ENCODE measurements around the gene WDR27. TPM values are rescaled to one million over a fixed set of nuclear protein-coding genes. Genes with fewer than 3 reads are reported as not detected.

The WDR27 gene
- polyA plus RNA-seq, 4 donors: 9.7 to 62.2 (median 14.7) TPM

GRCh38 chr6:169533301-169534038, 168.4 kb downstream of the WDR27 start:
- FAIRE-seq: no peak
- Histone ChIP-seq H3K27me3 (ENCODE audit: control insufficient read depth in 3 of 3, insufficient read depth in 3 of 3, low read length in 3 of 3) (no peaks in the 10 kb centered on the region), H3K27ac (ENCODE audit: low read depth in 1 of 3, low read length in 2 of 3) (no peak overlapping the region), H3K4me3 (ENCODE audit: low read depth in 1 of 3, low read length in 3 of 3) (no peak overlapping the region), H3K36me3 (ENCODE audit: control insufficient read depth in 3 of 3, insufficient read depth in 2 of 3, low read depth in 1 of 3, low read length in 3 of 3) (no peaks in the 10 kb centered on the region), H3K4me1 (ENCODE audit: control insufficient read depth in 3 of 3, insufficient read depth in 2 of 3, low read depth in 1 of 3, low read length in 2 of 3) (no peaks in the 10 kb centered on the region), H3K9me3 (ENCODE audit: control insufficient read depth in 2 of 2, insufficient read depth in 1 of 2, low read depth in 1 of 2, low read length in 1 of 2) (peaks cover 0 to 13% of the 10 kb centered on the region in 2 donors)
- 96 to 99% (median 97%) methylated on average over 6 of the region's 6 CpGs for WGBS, 3 donors
- no peak for DNase-seq

- H3K9me3 ChIP-seq (ENCODE audit: control insufficient read depth in 2 of 2, insufficient read depth in 1 of 2, low read depth in 1 of 2, low read length in 1 of 2): peaks cover 0 to 8% of the 10 kb centered on the region in 2 donors
- DNase-seq: peak in 1 of 2 donors; percentile 8
- no peaks in the 10 kb centered on the region for H3K4me1 ChIP-seq (ENCODE audit: control insufficient read depth in 3 of 3, insufficient read depth in 2 of 3, low read depth in 1 of 3, low read length in 2 of 3)
- peak overlapping the region in 1 of 3 donors; percentile 51 for H3K27ac ChIP-seq (ENCODE audit: low read depth in 1 of 3, low read length in 2 of 3)
- no peaks in the 10 kb centered on the region for H3K27me3 ChIP-seq (ENCODE audit: control insufficient read depth in 3 of 3, insufficient read depth in 3 of 3, low read length in 3 of 3)
- 72 to 82% (median 81%) methylated on average over 1 of the region's 1 CpG for WGBS, 3 donors
- no peak for FAIRE-seq
- no peaks in the 10 kb centered on the region for H3K36me3 ChIP-seq (ENCODE audit: control insufficient read depth in 3 of 3, insufficient read depth in 2 of 3, low read depth in 1 of 3, low read length in 3 of 3)
- H3K4me3 ChIP-seq (ENCODE audit: low read depth in 1 of 3, low read length in 3 of 3): no peak overlapping the region
Measured at GRCh38 chr6:169530752-169531123, 171.1 kb downstream of the WDR27 start.

- 68 to 81% (median 71%) methylated on average over 13 of the region's 13 CpGs for WGBS, 3 donors
- Histone ChIP-seq H3K4me3 (ENCODE audit: low read depth in 1 of 3, low read length in 3 of 3) (no peak overlapping the region), H3K4me1 (ENCODE audit: control insufficient read depth in 3 of 3, insufficient read depth in 2 of 3, low read depth in 1 of 3, low read length in 2 of 3) (no peaks in the 10 kb centered on the region), H3K27ac (ENCODE audit: low read depth in 1 of 3, low read length in 2 of 3) (peak overlapping the region in 1 of 3 donors; percentile 51), H3K36me3 (ENCODE audit: control insufficient read depth in 3 of 3, insufficient read depth in 2 of 3, low read depth in 1 of 3, low read length in 3 of 3) (no peaks in the 10 kb centered on the region), H3K9me3 (ENCODE audit: control insufficient read depth in 2 of 2, insufficient read depth in 1 of 2, low read depth in 1 of 2, low read length in 1 of 2) (peaks cover 0 to 8% of the 10 kb centered on the region in 2 donors), H3K27me3 (ENCODE audit: control insufficient read depth in 3 of 3, insufficient read depth in 3 of 3, low read length in 3 of 3) (no peaks in the 10 kb centered on the region)
- FAIRE-seq (no peak), DNase-seq (no peak)
Measured at GRCh38 chr6:169529931-169530751, 171.7 kb downstream of the WDR27 start.

- H3K27me3 ChIP-seq (ENCODE audit: control insufficient read depth in 3 of 3, insufficient read depth in 3 of 3, low read length in 3 of 3): no peaks in the 10 kb centered on the region
- H3K27ac ChIP-seq (ENCODE audit: low read depth in 1 of 3, low read length in 2 of 3): no peak overlapping the region
- 94 to 100% (median 96%) methylated on average over 3 of the region's 3 CpGs for WGBS, 3 donors
- H3K4me1 ChIP-seq (ENCODE audit: control insufficient read depth in 3 of 3, insufficient read depth in 2 of 3, low read depth in 1 of 3, low read length in 2 of 3): no peaks in the 10 kb centered on the region
- no peaks in the 10 kb centered on the region for H3K36me3 ChIP-seq (ENCODE audit: control insufficient read depth in 3 of 3, insufficient read depth in 2 of 3, low read depth in 1 of 3, low read length in 3 of 3)
- no peak overlapping the region for H3K4me3 ChIP-seq (ENCODE audit: low read depth in 1 of 3, low read length in 3 of 3)
- FAIRE-seq (no peak), DNase-seq (no peak)
- H3K9me3 ChIP-seq (ENCODE audit: control insufficient read depth in 2 of 2, insufficient read depth in 1 of 2, low read depth in 1 of 2, low read length in 1 of 2): peaks cover 0 to 5% of the 10 kb centered on the region in 2 donors
Measured at GRCh38 chr6:169528755-169529154, 173.1 kb downstream of the WDR27 start.

- FAIRE-seq (no peak), DNase-seq (no peak)
- Histone ChIP-seq H3K9me3 (ENCODE audit: control insufficient read depth in 2 of 2, insufficient read depth in 1 of 2, low read depth in 1 of 2, low read length in 1 of 2) (no peaks in the 10 kb centered on the region), H3K4me1 (ENCODE audit: control insufficient read depth in 3 of 3, insufficient read depth in 2 of 3, low read depth in 1 of 3, low read length in 2 of 3) (no peaks in the 10 kb centered on the region), H3K27ac (ENCODE audit: low read depth in 1 of 3, low read length in 2 of 3) (no peak overlapping the region), H3K27me3 (ENCODE audit: control insufficient read depth in 3 of 3, insufficient read depth in 3 of 3, low read length in 3 of 3) (no peaks in the 10 kb centered on the region), H3K4me3 (ENCODE audit: low read depth in 1 of 3, low read length in 3 of 3) (no peak overlapping the region), H3K36me3 (ENCODE audit: control insufficient read depth in 3 of 3, insufficient read depth in 2 of 3, low read depth in 1 of 3, low read length in 3 of 3) (no peaks in the 10 kb centered on the region)
- 78 to 93% (median 91%) methylated on average over 1 of the region's 1 CpG for WGBS, 3 donors
Measured at GRCh38 chr6:169527306-169527705, 174.5 kb downstream of the WDR27 start.

- Histone ChIP-seq H3K4me3 (ENCODE audit: low read depth in 1 of 3, low read length in 3 of 3) (no peak overlapping the region), H3K4me1 (ENCODE audit: control insufficient read depth in 3 of 3, insufficient read depth in 2 of 3, low read depth in 1 of 3, low read length in 2 of 3) (no peaks in the 10 kb centered on the region), H3K36me3 (ENCODE audit: control insufficient read depth in 3 of 3, insufficient read depth in 2 of 3, low read depth in 1 of 3, low read length in 3 of 3) (peaks cover 0 to 3% (median 2%) of the 10 kb centered on the region in 3 donors), H3K9me3 (ENCODE audit: control insufficient read depth in 2 of 2, insufficient read depth in 1 of 2, low read depth in 1 of 2, low read length in 1 of 2) (peaks cover 3 to 25% of the 10 kb centered on the region in 2 donors), H3K27ac (ENCODE audit: low read depth in 1 of 3, low read length in 2 of 3) (no peak overlapping the region), H3K27me3 (ENCODE audit: control insufficient read depth in 3 of 3, insufficient read depth in 3 of 3, low read length in 3 of 3) (no peaks in the 10 kb centered on the region)
- FAIRE-seq: no peak
- no peak for DNase-seq
Measured at GRCh38 chr6:169521825-169522224, 180.0 kb downstream of the WDR27 start.

- H3K9me3 ChIP-seq (ENCODE audit: control insufficient read depth in 2 of 2, insufficient read depth in 1 of 2, low read depth in 1 of 2, low read length in 1 of 2): peaks cover 3 to 25% of the 10 kb centered on the region in 2 donors
- 86 to 88% (median 87%) methylated on average over 2 of the region's 2 CpGs for WGBS, 3 donors
- no peak for FAIRE-seq
- H3K27me3 ChIP-seq (ENCODE audit: control insufficient read depth in 3 of 3, insufficient read depth in 3 of 3, low read length in 3 of 3): no peaks in the 10 kb centered on the region
- H3K4me3 ChIP-seq (ENCODE audit: low read depth in 1 of 3, low read length in 3 of 3): no peak overlapping the region
- no peaks in the 10 kb centered on the region for H3K4me1 ChIP-seq (ENCODE audit: control insufficient read depth in 3 of 3, insufficient read depth in 2 of 3, low read depth in 1 of 3, low read length in 2 of 3)
- DNase-seq: peak in 1 of 2 donors; percentile 6
- H3K27ac ChIP-seq (ENCODE audit: low read depth in 1 of 3, low read length in 2 of 3): no peak overlapping the region
- peaks cover 0 to 3% (median 2%) of the 10 kb centered on the region in 3 donors for H3K36me3 ChIP-seq (ENCODE audit: control insufficient read depth in 3 of 3, insufficient read depth in 2 of 3, low read depth in 1 of 3, low read length in 3 of 3)
Measured at GRCh38 chr6:169520104-169520503, 181.7 kb downstream of the WDR27 start.

GRCh38 chr6:169518451-169518850, 183.4 kb downstream of the WDR27 start:
- FAIRE-seq: no peak
- peaks cover 3 to 25% of the 10 kb centered on the region in 2 donors for H3K9me3 ChIP-seq (ENCODE audit: control insufficient read depth in 2 of 2, insufficient read depth in 1 of 2, low read depth in 1 of 2, low read length in 1 of 2)
- DNase-seq: no peak
- H3K36me3 ChIP-seq (ENCODE audit: control insufficient read depth in 3 of 3, insufficient read depth in 2 of 3, low read depth in 1 of 3, low read length in 3 of 3): peaks cover 0 to 3% (median 2%) of the 10 kb centered on the region in 3 donors
- no peaks in the 10 kb centered on the region for H3K27me3 ChIP-seq (ENCODE audit: control insufficient read depth in 3 of 3, insufficient read depth in 3 of 3, low read length in 3 of 3)
- H3K27ac ChIP-seq (ENCODE audit: low read depth in 1 of 3, low read length in 2 of 3): no peak overlapping the region
- H3K4me3 ChIP-seq (ENCODE audit: low read depth in 1 of 3, low read length in 3 of 3): no peak overlapping the region
- H3K4me1 ChIP-seq (ENCODE audit: control insufficient read depth in 3 of 3, insufficient read depth in 2 of 3, low read depth in 1 of 3, low read length in 2 of 3): no peaks in the 10 kb centered on the region
